PC-9 (cell line): ENCODE data around the gene USP49. TPM values are rescaled to one million over a fixed set of nuclear protein-coding genes. Genes with fewer than 3 reads are reported as not detected.

ENCODE experiments used
- BruUV-seq: library from RNA; stranded (reverse); fragments of 400-500 nt; replicated peaks from 2 replicates; lab custom pipeline; 2021; lab: Mats Ljungman, UMichigan
- CTCF ChIA-PET: fragments of 300-600 bp; sonication (Branson Sonifier 250); formaldehyde crosslinking; loops from one replicate; lab custom pipeline; 2022; ENCODE audit warnings: antibody characterized with exemption; lab: Charles Lee
- POLR2A ChIA-PET: fragments of 300-600 bp; sonication (Branson Sonifier 250); formaldehyde crosslinking; loops from one replicate; lab custom pipeline; 2022; ENCODE audit warnings: antibody characterized with exemption; ENCODE audit not compliant: unreplicated experiment; lab: Charles Lee
- DNase-seq, 2 experiments: peaks; one replicate each; pipeline versions ENCODE4 v3.0.0 to v3.0.0-alpha.2; 2015 to 2022; ENCODE audit warnings: mixed read lengths in 1 of 2
- H2AFZ ChIP-seq: fragments of 200-600 bp; sonication (generic); 2 replicates; pipeline ENCODE4 v1.8.1; 2017; ENCODE audit warnings: antibody characterized with exemption
- H3F3A ChIP-seq: fragments of 200-600 bp; sonication (generic); 2 replicates; pipeline ENCODE4 v1.8.1; 2017; ENCODE audit warnings: antibody characterized with exemption, mild to moderate bottlenecking, low read depth; ENCODE audit not compliant: insufficient read depth
- H3K27ac ChIP-seq: fragments of 200-600 bp; sonication (generic); 2 replicates; pipeline ENCODE4 v1.6.1; 2016; ENCODE audit warnings: mixed run types
- H3K27me3 ChIP-seq: fragments of 200-600 bp; sonication (generic); 2 replicates; pipeline ENCODE4 v1.6.1; 2016; ENCODE audit warnings: low read depth, mixed run types; ENCODE audit not compliant: insufficient read depth
- H3K36me3 ChIP-seq: fragments of 200-600 bp; sonication (generic); 2 replicates; pipeline ENCODE4 v1.6.1; 2016; ENCODE audit warnings: low read depth, mixed run types
- H3K4me1 ChIP-seq: fragments of 200-600 bp; sonication (generic); replicated peaks from 2 replicates; pipeline ENCODE4 v1.6.1; 2016; ENCODE audit warnings: mixed run types; ENCODE audit not compliant: insufficient read depth
- H3K4me2 ChIP-seq: fragments of 200-600 bp; sonication (generic); 2 replicates; pipeline ENCODE4 v1.6.1; 2017; ENCODE audit warnings: mixed run types
- H3K4me3 ChIP-seq: fragments of 200-600 bp; sonication (generic); 2 replicates; pipeline ENCODE4 v1.6.1; 2016; ENCODE audit warnings: mixed run types
- H3K79me2 ChIP-seq: fragments of 200-600 bp; sonication (generic); 2 replicates; pipeline ENCODE4 v1.6.1; 2017; ENCODE audit warnings: low read depth, mixed run types
- H3K9me2 ChIP-seq: fragments of 200-600 bp; sonication (generic); 2 replicates; pipeline ENCODE4 v1.8.1; 2017; ENCODE audit warnings: mild to moderate bottlenecking; ENCODE audit not compliant: insufficient read depth
- H3K9me3 ChIP-seq: fragments of 200-600 bp; sonication (generic); 2 replicates; pipeline ENCODE4 v1.8.1; 2016; ENCODE audit warnings: low read depth; ENCODE audit not compliant: insufficient read depth
- H4K20me1 ChIP-seq: fragments of 200-600 bp; sonication (generic); 2 replicates; pipeline ENCODE4 v1.8.1; 2017; ENCODE audit not compliant: insufficient read depth
- EZH2 ChIP-seq: fragments of 200-600 bp; sonication (generic); IDR thresholded peaks from 2 replicates; pipeline ENCODE4 v1.8.0; 2017; ENCODE audit warnings: antibody characterized with exemption, low read depth
- intact Hi-C: fragments of 100-400 bp; cut with micrococcal nuclease; formaldehyde crosslinking; loops from one replicate; pipeline ENCODE4 v1.10.0; 2022; ENCODE audit not compliant: unreplicated experiment
- total RNA-seq: library from RNA; stranded (reverse); gene quantifications from 2 replicates; pipeline ENCODE4 v1.2.3, GENCODE V29; 2021
- TF ChIP-seq, protein P1 (sequence below): fragments of 200-600 bp; sonication (generic); conservative IDR thresholded peaks from 2 replicates; pipeline ENCODE4 v1.6.1; 2017; ENCODE audit warnings: mixed run types, antibody characterized with exemption, mild to moderate bottlenecking, moderate library complexity

The USP49 gene
- total RNA-seq, 1 experiment from 2014 or later: 10.9 TPM

- H3K9me2 ChIP-seq: no peaks in the 10 kb centered on the region
- no peak overlapping the region for H2AFZ ChIP-seq
- ChIA-PET CTCF (no interaction called here), POLR2A (interaction anchor here (0.6 kb wide), 1 partner anchor 16 kb away, joined by 3 read pairs; the partner anchor contains the start of gene FRS3)
- no peaks in the 10 kb centered on the region for H3K9me3 ChIP-seq
- no peak overlapping the region for H3K4me2 ChIP-seq
- H3K79me2 ChIP-seq: no peaks in the 10 kb centered on the region
- no TSS peak for BruUV-seq
- intact Hi-C loops: no loop called here
- H3K27me3 ChIP-seq: no peaks in the 10 kb centered on the region
- no peak overlapping the region for H3K27ac ChIP-seq
- H3K36me3 ChIP-seq: no peaks in the 10 kb centered on the region
- H3K4me1 ChIP-seq: peaks cover 24% of the 10 kb centered on the region
- no peaks in the 10 kb centered on the region for H4K20me1 ChIP-seq
- no peak overlapping the region for H3K4me3 ChIP-seq
- TF ChIP-seq EZH2: no peak
- TF ChIP-seq, protein P1, sequence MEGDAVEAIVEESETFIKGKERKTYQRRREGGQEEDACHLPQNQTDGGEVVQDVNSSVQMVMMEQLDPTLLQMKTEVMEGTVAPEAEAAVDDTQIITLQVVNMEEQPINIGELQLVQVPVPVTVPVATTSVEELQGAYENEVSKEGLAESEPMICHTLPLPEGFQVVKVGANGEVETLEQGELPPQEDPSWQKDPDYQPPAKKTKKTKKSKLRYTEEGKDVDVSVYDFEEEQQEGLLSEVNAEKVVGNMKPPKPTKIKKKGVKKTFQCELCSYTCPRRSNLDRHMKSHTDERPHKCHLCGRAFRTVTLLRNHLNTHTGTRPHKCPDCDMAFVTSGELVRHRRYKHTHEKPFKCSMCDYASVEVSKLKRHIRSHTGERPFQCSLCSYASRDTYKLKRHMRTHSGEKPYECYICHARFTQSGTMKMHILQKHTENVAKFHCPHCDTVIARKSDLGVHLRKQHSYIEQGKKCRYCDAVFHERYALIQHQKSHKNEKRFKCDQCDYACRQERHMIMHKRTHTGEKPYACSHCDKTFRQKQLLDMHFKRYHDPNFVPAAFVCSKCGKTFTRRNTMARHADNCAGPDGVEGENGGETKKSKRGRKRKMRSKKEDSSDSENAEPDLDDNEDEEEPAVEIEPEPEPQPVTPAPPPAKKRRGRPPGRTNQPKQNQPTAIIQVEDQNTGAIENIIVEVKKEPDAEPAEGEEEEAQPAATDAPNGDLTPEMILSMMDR: no peak
- H3F3A ChIP-seq: peaks cover 16% of the 10 kb centered on the region; the same call in 1 of the 2 replicates
- DNase-seq: no peak
These were observed 131.7 kb downstream of the USP49 start for GRCh38 chr6:41763470-41763869.

DNA sequence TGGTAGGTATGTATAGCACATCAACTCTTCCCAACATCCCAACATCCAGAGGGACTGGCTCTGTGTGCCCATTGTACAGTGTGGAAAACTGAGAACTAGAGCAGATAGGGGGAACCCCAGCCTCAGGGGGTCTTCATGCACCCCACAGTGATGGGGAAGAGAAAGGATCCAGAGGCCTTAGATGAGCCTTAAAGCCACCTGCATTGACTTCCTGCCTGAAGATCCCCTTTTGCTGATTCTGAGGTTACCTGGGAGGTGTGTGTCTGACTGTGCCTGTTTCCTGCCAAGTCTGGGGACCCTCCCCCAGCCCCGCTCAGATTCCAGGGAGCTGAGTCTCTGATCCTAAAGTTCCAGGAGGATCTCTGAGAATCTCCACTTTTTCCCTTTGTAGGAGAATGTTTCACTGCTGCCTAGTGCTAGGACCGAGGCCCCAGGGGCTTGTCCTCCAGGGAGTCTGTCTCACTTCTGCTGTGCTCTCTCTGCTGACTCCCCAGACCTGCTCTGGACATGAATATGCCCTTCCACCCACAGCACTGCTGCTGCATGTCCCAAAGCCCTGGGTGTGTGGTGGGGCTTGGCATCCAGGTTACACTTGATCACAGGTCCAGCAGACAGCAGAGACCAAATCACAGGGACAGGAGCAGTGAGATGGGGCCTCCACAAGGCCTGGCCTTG, 135.1 kb downstream of the USP49 start:
- no peak overlapping the region for H3K27ac ChIP-seq
- no peak overlapping the region for H2AFZ ChIP-seq
- intact Hi-C loops: no loop called here
- CTCF ChIA-PET: no interaction called here
- H3F3A ChIP-seq: 0 out of 2 replicates have a peak, but pooled peaks cover 4% of the 10 kb centered on the region
- no peak overlapping the region for H3K4me3 ChIP-seq
- H3K27me3 ChIP-seq: no peaks in the 10 kb centered on the region
- no peaks in the 10 kb centered on the region for H3K79me2 ChIP-seq
- no TSS peak for BruUV-seq
- H3K9me3 ChIP-seq: no peaks in the 10 kb centered on the region
- no peaks in the 10 kb centered on the region for H4K20me1 ChIP-seq
- no peaks in the 10 kb centered on the region for H3K9me2 ChIP-seq
- H3K4me1 ChIP-seq: peaks cover 14% of the 10 kb centered on the region; the same call in 1 of the 2 replicates
- TF ChIP-seq, protein P1: no peak
- no peak for TF ChIP-seq EZH2
- no peaks in the 10 kb centered on the region for H3K36me3 ChIP-seq
- POLR2A ChIA-PET: no interaction called here
- DNase-seq: no peak
- H3K4me2 ChIP-seq: no peak overlapping the region

- TF ChIP-seq EZH2: no peak
- TF ChIP-seq, protein P1: no peak
- BruUV-seq: no TSS peak
- no peaks in the 10 kb centered on the region for H4K20me1 ChIP-seq
- H3K79me2 ChIP-seq: no peaks in the 10 kb centered on the region
- no peak overlapping the region for H3K4me3 ChIP-seq
- peaks cover 14% of the 10 kb centered on the region; the same call in 1 of the 2 replicates for H3K4me1 ChIP-seq
- H3K9me2 ChIP-seq: no peaks in the 10 kb centered on the region
- intact Hi-C loops: no loop called here
- POLR2A ChIA-PET: no interaction called here
- no peak overlapping the region for H3K4me2 ChIP-seq
- H3K9me3 ChIP-seq: no peaks in the 10 kb centered on the region
- 0 out of 2 replicates have a peak, but pooled peaks cover 4% of the 10 kb centered on the region for H3F3A ChIP-seq
- no peak overlapping the region for H3K27ac ChIP-seq
- no peak for DNase-seq
- H3K36me3 ChIP-seq: no peaks in the 10 kb centered on the region
- no peaks in the 10 kb centered on the region for H3K27me3 ChIP-seq
- H2AFZ ChIP-seq: no peak overlapping the region
- CTCF ChIA-PET: interaction anchor here (1.1 kb wide), 1 partner anchor 27 kb away, joined by 3 read pairs; no protein-coding TSS in a partner anchor
These were observed 135.9 kb downstream of the USP49 start for GRCh38 chr6:41759106-41759904.
